CD8-positive, alpha-beta memory T cell (primary cell): Measurements from ENCODE around the gene TMEM129. TPM values are rescaled to one million over a fixed set of nuclear protein-coding genes. Genes with fewer than 3 reads are reported as not detected.

Source experiments
- CTCF ChIA-PET: fragments of 350-600 bp; sonication (Branson Sonifier 250); formaldehyde crosslinking; loops from one replicate; lab custom pipeline; 2021; ENCODE audit warnings: antibody characterized with exemption; lab: Charles Lee
- POLR2A ChIA-PET: fragments of 350-600 bp; sonication (Branson Sonifier 250); formaldehyde crosslinking; loops from one replicate; lab custom pipeline; 2021; ENCODE audit warnings: antibody characterized with exemption; lab: Charles Lee
- DNase-seq, 5 donors: peaks; one replicate each; pipeline versions ENCODE4 v3.0.0 to v3.0.0-alpha.2; 2020 to 2022; ENCODE audit warnings: mixed read lengths in 1 of 5
- H3K27ac ChIP-seq: one replicate; pipeline ENCODE4 v1.7.0; 2013; ENCODE audit warnings: low read depth, mild to moderate bottlenecking, low read length, moderate library complexity
- H3K27me3 ChIP-seq: 2 replicates; pipeline ENCODE4 v1.7.0; 2013; ENCODE audit warnings: low read length, mild to moderate bottlenecking; ENCODE audit not compliant: insufficient read depth, poor library complexity, severe bottlenecking
- H3K36me3 ChIP-seq: 2 replicates; pipeline ENCODE4 v1.7.0; 2013; ENCODE audit warnings: mild to moderate bottlenecking, low read length, moderate library complexity; ENCODE audit not compliant: insufficient read depth
- H3K4me1 ChIP-seq: 2 replicates; pipeline ENCODE4 v1.7.0; 2013; ENCODE audit warnings: mild to moderate bottlenecking, low read length, moderate library complexity; ENCODE audit not compliant: insufficient read depth
- H3K4me3 ChIP-seq: 2 replicates; pipeline ENCODE4 v1.7.0; 2013; ENCODE audit warnings: mild to moderate bottlenecking, low read length
- H3K9me3 ChIP-seq: 2 replicates; pipeline ENCODE4 v1.7.0; 2013; ENCODE audit warnings: mild to moderate bottlenecking, low read length
- H3K27ac Mint-ChIP-seq, 8 donors: one replicate each; pipeline ENCODE4 v1.8.0; 2020 to 2021; ENCODE audit warnings: mixed read lengths in 8 of 8, mild to moderate bottlenecking in 6 of 8, inconsistent platforms in 3 of 8, moderate library complexity in 3 of 8
- H3K27me3 Mint-ChIP-seq, 2 donors: one replicate each; pipeline ENCODE4 v1.8.0; 2020 to 2021; ENCODE audit warnings: mixed read lengths in 2 of 2, mild to moderate bottlenecking in 1 of 2, moderate library complexity in 1 of 2
- H3K36me3 Mint-ChIP-seq, 3 donors: one replicate each; pipeline ENCODE4 v1.8.0; 2020 to 2021; ENCODE audit warnings: mixed read lengths in 3 of 3, inconsistent platforms in 1 of 3, mild to moderate bottlenecking in 1 of 3
- H3K4me1 Mint-ChIP-seq, 3 donors: one replicate each; pipeline ENCODE4 v1.8.0; 2020 to 2021; ENCODE audit warnings: mixed read lengths in 3 of 3, inconsistent platforms in 1 of 3, mild to moderate bottlenecking in 1 of 3
- H3K4me3 Mint-ChIP-seq, 7 donors: one replicate each; pipeline ENCODE4 v1.8.0; 2020 to 2021; ENCODE audit warnings: mixed read lengths in 7 of 7, mild to moderate bottlenecking in 6 of 7, moderate library complexity in 4 of 7, inconsistent platforms in 2 of 7
- H3K9me3 Mint-ChIP-seq, 5 donors: one replicate each; pipeline ENCODE4 v1.8.0; 2020 to 2022; ENCODE audit warnings: mixed read lengths in 5 of 5, mild to moderate bottlenecking in 3 of 5, moderate library complexity in 2 of 5, inconsistent platforms in 1 of 5
- polyA plus RNA-seq: library from polyadenylated mRNA; unstranded; fragments of 300-500 nt; fragmentation: Illumina TruSeq; gene quantifications from one replicate; pipeline ENCODE4 v1.2.3, GENCODE V29; 2021
- total RNA-seq, 2 experiments: library from RNA; stranded (reverse); gene quantifications; one replicate each; pipeline ENCODE4 v1.2.3, GENCODE V29; 2021

The TMEM129 gene
- total and polyA plus RNA-seq, 3 experiments from 2014 or later: 27.6 to 42.1 (median 30.6) TPM

GRCh38 chr4:1715002-1715758 lies 5.9 kb downstream of the TMEM129 start:
- Mint-ChIP-seq H3K9me3 (no peaks in the 10 kb centered on the region), H3K4me1 (peaks cover 50 to 66% (median 53%) of the 10 kb centered on the region in 3 donors)
- no peak for DNase-seq

GRCh38 chr4:1714303-1715001 lies 6.7 kb downstream of the TMEM129 start:
- peaks cover 8% of the 10 kb centered on the region for H3K36me3 ChIP-seq
- no peak for DNase-seq

More at GRCh38 chr4:1715002-1715758, 5.9 kb downstream of the TMEM129 start:
- H3K27me3 ChIP-seq: no peaks in the 10 kb centered on the region
- no peak overlapping the region for H3K4me3 ChIP-seq
- POLR2A ChIA-PET: no interaction called here
- no peak overlapping the region for H3K27ac ChIP-seq
- Mint-ChIP-seq H3K27ac (peak overlapping the region in 6 of 8 donors; percentile 33 to 100 (median 98)), H3K4me3 (peak overlapping the region in 4 of 7 donors; percentile 32 to 99 (median 96)), H3K27me3 (no peaks in the 10 kb centered on the region), H3K36me3 (peaks cover 0 to 44% (median 0%) of the 10 kb centered on the region in 3 donors)
- peaks cover 2% of the 10 kb centered on the region for H3K36me3 ChIP-seq
- H3K9me3 ChIP-seq: no peaks in the 10 kb centered on the region
- CTCF ChIA-PET: interaction anchor here (8.1 kb wide), 1 partner anchor 20 kb away, joined by 92 read pairs; no protein-coding TSS in a partner anchor
- H3K4me1 ChIP-seq: peaks cover 44% of the 10 kb centered on the region

GRCh38 chr4:1713003-1713851 lies 7.9 kb downstream of the TMEM129 start:
- no peaks in the 10 kb centered on the region for H3K27me3 ChIP-seq
- H3K4me3 ChIP-seq: peak overlapping the region; percentile 97
- Mint-ChIP-seq H3K4me1 (peaks cover 54 to 69% (median 62%) of the 10 kb centered on the region in 3 donors), H3K4me3 (peak overlapping the region; percentile 95 to 99 (median 96)), H3K36me3 (peaks cover 0 to 52% (median 2%) of the 10 kb centered on the region in 3 donors), H3K9me3 (no peaks in the 10 kb centered on the region), H3K27me3 (peaks cover 0 to 2% of the 10 kb centered on the region in 2 donors), H3K27ac (peak overlapping the region; percentile 94 to 100 (median 98))
- CTCF ChIA-PET: interaction anchor here (1.3 to 8.1 kb wide), 3 partner anchors 9 to 18 kb away, joined by 6 to 92 read pairs (median 20); partner anchors contain the start of genes TACC3 and TMEM129
- POLR2A ChIA-PET: interaction anchor here (0.7 to 3.7 kb wide), 5 partner anchors 9 to 157 kb away, joined by 3 to 73 read pairs (median 7); partner anchors contain the start of genes NSD2, TACC3 and TMEM129
- DNase-seq: no peak
- no peaks in the 10 kb centered on the region for H3K9me3 ChIP-seq
- peaks cover 8% of the 10 kb centered on the region for H3K36me3 ChIP-seq
- peak overlapping the region; percentile 90 for H3K27ac ChIP-seq
- H3K4me1 ChIP-seq: peaks cover 51% of the 10 kb centered on the region

More at GRCh38 chr4:1714303-1715001, 6.7 kb downstream of the TMEM129 start:
- CTCF ChIA-PET: interaction anchor here (8.1 kb wide), 1 partner anchor 19 kb away, joined by 92 read pairs; no protein-coding TSS in a partner anchor
- peak overlapping the region; percentile 90 for H3K27ac ChIP-seq
- peak overlapping the region; percentile 33 to 100 (median 98) for H3K27ac Mint-ChIP-seq
- H3K4me3 ChIP-seq: no peak overlapping the region
- POLR2A ChIA-PET: interaction anchor here (0.7 to 3.7 kb wide), 2 partner anchors 8 to 17 kb away, joined by 3 to 73 read pairs; partner anchors contain the start of genes TACC3 and TMEM129
- no peaks in the 10 kb centered on the region for H3K9me3 Mint-ChIP-seq
- peaks cover 0 to 2% of the 10 kb centered on the region in 2 donors for H3K27me3 Mint-ChIP-seq
- H3K4me3 Mint-ChIP-seq: peak overlapping the region; percentile 95 to 99 (median 96)
- peaks cover 50 to 66% (median 54%) of the 10 kb centered on the region in 3 donors for H3K4me1 Mint-ChIP-seq
- no peaks in the 10 kb centered on the region for H3K27me3 ChIP-seq
- H3K9me3 ChIP-seq: no peaks in the 10 kb centered on the region
- peaks cover 0 to 50% (median 0%) of the 10 kb centered on the region in 3 donors for H3K36me3 Mint-ChIP-seq
- H3K4me1 ChIP-seq: peaks cover 42% of the 10 kb centered on the region

- Histone ChIP-seq H3K36me3 (peaks cover 8% of the 10 kb centered on the region), H3K27me3 (no peaks in the 10 kb centered on the region), H3K27ac (peak within 1 kb of the TSS; percentile 90), H3K4me1 (peaks cover 51% of the 10 kb centered on the region), H3K4me3 (peak within 1 kb of the TSS; percentile 97), H3K9me3 (no peaks in the 10 kb centered on the region)
- Mint-ChIP-seq H3K4me3 (peak within 1 kb of the TSS; percentile 95 to 99 (median 96)), H3K27me3 (peaks cover 0 to 2% of the 10 kb centered on the region in 2 donors), H3K27ac (peak within 1 kb of the TSS; percentile 94 to 100 (median 98)), H3K9me3 (no peaks in the 10 kb centered on the region), H3K4me1 (peaks cover 56 to 73% (median 65%) of the 10 kb centered on the region in 3 donors), H3K36me3 (peaks cover 0 to 52% (median 2%) of the 10 kb centered on the region in 3 donors)
- ChIA-PET CTCF (interaction anchor here (0.6 to 8.1 kb wide), 6 partner anchors 10 to 444 kb away, joined by 3 to 92 read pairs (median 6); partner anchors contain the start of genes TACC3 and TMEM129), POLR2A (interaction anchor here (0.6 to 3.7 kb wide), 11 partner anchors 10 to 1038 kb away, joined by 3 to 73 read pairs (median 6); partner anchors contain the start of genes ATP5ME, MYL5, NSD2 and RNF4)
- DNase-seq: peak; percentile 98 to 99 (median 98)
These were observed 8.7 kb downstream of the TMEM129 start, which contains the start of gene SLBP for GRCh38 chr4:1712216-1713002. Gene SLBP (minus strand): TSS chr4:1712319. CDS start chr4:1712188, 131 bp downstream.

GRCh38 chr4:1711571-1712215 lies 9.4 kb downstream of the TMEM129 start:
- H3K36me3 Mint-ChIP-seq: peaks cover 0 to 50% (median 2%) of the 10 kb centered on the region in 3 donors
- DNase-seq: peak in 3 of 5 donors; percentile 27 to 57 (median 39)

GRCh38 chr4:1711055-1711570 lies 10.0 kb downstream of the TMEM129 start:
- peak overlapping the region; percentile 87 to 100 (median 93) for H3K27ac Mint-ChIP-seq
- H3K4me3 ChIP-seq: peak overlapping the region; percentile 97
- peak overlapping the region; percentile 90 for H3K27ac ChIP-seq
- peak overlapping the region; percentile 85 to 95 (median 92) for H3K4me3 Mint-ChIP-seq
- peaks cover 56 to 78% (median 69%) of the 10 kb centered on the region in 3 donors for H3K4me1 Mint-ChIP-seq
- H3K36me3 ChIP-seq: peaks cover 8% of the 10 kb centered on the region
- DNase-seq: peak in 1 of 5 donors; percentile 44
- peaks cover 51% of the 10 kb centered on the region for H3K4me1 ChIP-seq
- POLR2A ChIA-PET: interaction anchor here (1.3 to 3.7 kb wide), 2 partner anchors 11 to 298 kb away, joined by 6 to 73 read pairs; partner anchors contain the start of genes TACC3 and TMEM129
- CTCF ChIA-PET: interaction anchor here (2.0 to 8.1 kb wide), 2 partner anchors 11 to 16 kb away, joined by 20 to 92 read pairs; partner anchors contain the start of genes TACC3 and TMEM129
- peaks cover 0 to 51% (median 6%) of the 10 kb centered on the region in 3 donors for H3K36me3 Mint-ChIP-seq
- H3K9me3 Mint-ChIP-seq: no peaks in the 10 kb centered on the region
- peaks cover 0 to 2% of the 10 kb centered on the region in 2 donors for H3K27me3 Mint-ChIP-seq
- no peaks in the 10 kb centered on the region for H3K27me3 ChIP-seq
- H3K9me3 ChIP-seq: no peaks in the 10 kb centered on the region

More at GRCh38 chr4:1711571-1712215, 9.4 kb downstream of the TMEM129 start:
- H3K27me3 Mint-ChIP-seq: peaks cover 0 to 2% of the 10 kb centered on the region in 2 donors
- H3K9me3 Mint-ChIP-seq: no peaks in the 10 kb centered on the region
- H3K4me1 ChIP-seq: peaks cover 51% of the 10 kb centered on the region
- ChIA-PET CTCF (interaction anchor here (1.0 to 8.1 kb wide), 5 partner anchors 10 to 444 kb away, joined by 3 to 92 read pairs (median 6); partner anchors contain the start of genes TACC3 and TMEM129), POLR2A (interaction anchor here (0.7 to 3.7 kb wide), 10 partner anchors 10 to 757 kb away, joined by 3 to 73 read pairs (median 6); partner anchors contain the start of genes NSD2, RNF4, TACC3 and TMEM129)
- H3K4me1 Mint-ChIP-seq: peaks cover 56 to 74% (median 65%) of the 10 kb centered on the region in 3 donors
- peak overlapping the region; percentile 87 to 100 (median 93) for H3K27ac Mint-ChIP-seq
- H3K9me3 ChIP-seq: no peaks in the 10 kb centered on the region
- H3K4me3 ChIP-seq: peak overlapping the region; percentile 97
- no peaks in the 10 kb centered on the region for H3K27me3 ChIP-seq
- H3K27ac ChIP-seq: peak overlapping the region; percentile 90
- peaks cover 8% of the 10 kb centered on the region for H3K36me3 ChIP-seq
- peak overlapping the region; percentile 91 to 99 (median 94) for H3K4me3 Mint-ChIP-seq
